Measurements from ENCODE around the gene HRH3. TPM values are rescaled to one million over a fixed set of nuclear protein-coding genes. Genes with fewer than 3 reads are reported as not detected.
A peak's percentile ranks its signal among the peaks of the same experiment; 100 is the strongest.

Gene HRH3
- total RNA-seq, 2 experiments from 2014 or later, result not detected

- POLR2A ChIA-PET, result no interaction called here
- CTCF ChIA-PET, result no interaction called here
- no peaks in the 10 kb centered on the region for H3K27me3 Mint-ChIP-seq
- H3K36me3 Mint-ChIP-seq (ENCODE audit: low read depth), result peaks cover 5% of the 10 kb centered on the region
- H3K4me3 Mint-ChIP-seq, result no peak overlapping the region
- H3K9me3 Mint-ChIP-seq, result no peaks in the 10 kb centered on the region
- no peak overlapping the region for H3K27ac Mint-ChIP-seq
- DNase-seq, result no peak
- peaks cover 12% of the 10 kb centered on the region for H3K4me1 Mint-ChIP-seq
Observed at GRCh38 chr20:62190639-62191411, 29.3 kb downstream of the HRH3 start.

GRCh38 chr20:62186887-62187866 is 32.9 kb downstream of the HRH3 start:
- ChIA-PET POLR2A (no interaction called here), CTCF (interaction anchor here (0.7 to 0.9 kb wide), 2 partner anchors 9 kb away, joined by 3 read pairs; no protein-coding TSS in a partner anchor)
- Mint-ChIP-seq H3K9me3 (no peaks in the 10 kb centered on the region), H3K27ac (no peak overlapping the region), H3K36me3 (ENCODE audit: low read depth) (no peaks in the 10 kb centered on the region), H3K4me3 (no peak overlapping the region), H3K4me1 (peaks cover 32% of the 10 kb centered on the region), H3K27me3 (no peaks in the 10 kb centered on the region)
- DNase-seq, result no peak

- POLR2A ChIA-PET, result no interaction called here
Observed at GRCh38 chr20:62186096-62186426, 34.0 kb downstream of the HRH3 start.

DNA sequence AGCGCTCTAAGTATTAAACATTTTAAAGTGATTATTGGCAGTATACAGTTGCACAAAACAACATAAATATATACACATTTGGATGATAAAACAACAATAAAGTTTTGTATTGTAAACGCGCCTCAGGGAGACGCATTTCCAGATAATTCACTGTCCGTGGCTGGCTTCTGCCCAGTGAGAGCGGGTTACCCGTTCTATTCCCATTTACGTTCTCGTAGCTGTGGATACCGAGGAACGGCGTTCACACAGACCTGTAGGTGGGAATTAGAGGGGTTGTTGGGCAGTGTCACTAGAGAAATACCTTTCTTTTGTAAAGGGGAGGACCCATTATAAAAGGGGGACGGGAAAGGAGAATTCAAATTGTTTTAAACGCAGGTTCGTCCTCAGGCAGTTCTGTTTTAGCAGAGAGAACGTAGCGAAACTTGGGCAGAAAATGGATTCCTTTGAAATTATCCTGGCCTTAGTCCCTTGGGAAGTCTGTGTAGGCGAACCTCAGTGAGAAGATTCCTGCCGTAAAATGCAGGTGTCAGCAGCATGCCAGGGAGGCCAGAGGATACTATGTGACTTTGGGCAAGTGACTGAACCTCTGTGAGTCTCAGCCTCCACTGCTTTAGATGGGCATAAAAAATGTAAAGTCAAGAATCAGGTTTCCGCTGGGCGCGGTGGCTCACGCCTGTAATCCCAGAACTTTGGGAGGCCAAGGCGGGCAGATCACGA is 36.5 kb downstream of the HRH3 start:
- H3K4me1 Mint-ChIP-seq, result peaks cover 39% of the 10 kb centered on the region
- peaks cover 8% of the 10 kb centered on the region for H3K36me3 Mint-ChIP-seq (ENCODE audit: low read depth)
- CTCF ChIA-PET, result no interaction called here
- no peaks in the 10 kb centered on the region for H3K27me3 Mint-ChIP-seq
- H3K27ac Mint-ChIP-seq, result peak overlapping the region; percentile 79
- peak overlapping the region; percentile 92 for H3K4me3 Mint-ChIP-seq
- POLR2A ChIA-PET, result interaction anchor here (0.8 to 2.6 kb wide), 4 partner anchors 41 to 117 kb away, joined by 3 to 21 read pairs (median 8); partner anchors contain the start of genes LSM14B, PSMA7 and SS18L1
- no peak for DNase-seq
- no peaks in the 10 kb centered on the region for H3K9me3 Mint-ChIP-seq

More at GRCh38 chr20:62186096-62186426, 34.0 kb downstream of the HRH3 start:
- Mint-ChIP-seq H3K4me3 (no peak overlapping the region), H3K36me3 (ENCODE audit: low read depth) (peaks cover 5% of the 10 kb centered on the region), H3K27ac (no peak overlapping the region), H3K27me3 (no peaks in the 10 kb centered on the region), H3K4me1 (peaks cover 39% of the 10 kb centered on the region), H3K9me3 (no peaks in the 10 kb centered on the region)
- no peak for DNase-seq
- CTCF ChIA-PET, result interaction anchor here (0.9 kb wide), 1 partner anchor 10 kb away, joined by 3 read pairs; no protein-coding TSS in a partner anchor

DNA sequence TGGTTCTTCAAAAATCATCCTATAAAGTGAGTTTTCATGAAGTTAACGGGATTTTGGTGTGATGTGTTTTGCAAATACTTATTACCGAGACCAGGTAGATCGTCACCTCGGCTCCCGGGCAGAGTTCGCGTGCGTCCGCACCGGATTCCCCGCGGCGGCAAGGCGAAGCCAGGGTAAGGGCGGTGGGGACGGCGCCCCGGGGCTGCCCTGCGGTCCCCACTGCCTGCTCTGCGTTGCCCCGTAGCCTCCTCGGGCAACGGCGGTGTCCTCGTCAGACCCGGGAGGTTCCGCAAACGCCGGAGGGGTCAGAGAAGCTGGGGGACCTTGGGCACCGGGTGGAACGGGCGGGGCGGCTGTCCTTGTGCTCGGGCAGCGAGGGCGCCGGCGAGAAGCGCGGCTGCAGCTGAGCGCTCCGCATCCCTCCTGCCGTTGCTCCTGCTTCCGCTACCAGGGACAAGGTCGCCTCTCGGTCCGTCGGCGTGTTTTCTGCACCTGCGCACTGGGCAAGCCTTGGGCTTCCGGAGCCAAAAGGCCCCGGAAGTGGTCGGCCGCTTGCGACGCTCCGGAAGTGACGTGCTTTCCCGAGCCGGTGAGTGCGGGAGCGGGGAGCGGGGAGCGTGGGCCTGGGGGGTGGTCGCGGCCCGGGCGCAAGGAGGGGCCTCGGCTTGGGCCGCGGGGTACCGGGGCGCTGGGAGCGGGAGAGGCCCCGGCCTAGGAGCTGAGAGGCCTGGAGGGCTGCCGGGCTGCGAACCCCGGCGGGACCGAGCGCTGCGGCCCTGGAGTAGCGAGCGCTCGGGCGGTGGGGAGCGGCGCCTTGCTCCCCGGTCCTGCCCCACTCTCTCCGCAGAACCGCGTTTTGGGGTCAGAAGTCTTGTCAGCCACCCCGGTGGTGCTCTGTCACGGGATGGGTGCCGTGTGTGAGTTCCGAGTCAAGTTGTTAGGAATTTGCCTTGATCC is 37.3 kb downstream of the HRH3 start, which contains the start of gene MTG2:
Gene MTG2 (plus strand): TSS at position 560 of the 957 bp plus-strand sequence. CDS start 10,393 bp downstream, outside the sequence.
- Mint-ChIP-seq H3K4me1 (peaks cover 38% of the 10 kb centered on the region), H3K27ac (peak within 1 kb of the TSS; percentile 88), H3K36me3 (ENCODE audit: low read depth) (peaks cover 8% of the 10 kb centered on the region), H3K27me3 (no peaks in the 10 kb centered on the region), H3K9me3 (no peaks in the 10 kb centered on the region), H3K4me3 (peak within 1 kb of the TSS; percentile 92)
- ChIA-PET CTCF (no interaction called here), POLR2A (interaction anchor here (0.7 to 2.6 kb wide), 5 partner anchors 40 to 116 kb away, joined by 3 to 21 read pairs (median 4); partner anchors contain the start of genes LSM14B, PSMA7 and SS18L1)
- peak; percentile 95 for DNase-seq

DNA sequence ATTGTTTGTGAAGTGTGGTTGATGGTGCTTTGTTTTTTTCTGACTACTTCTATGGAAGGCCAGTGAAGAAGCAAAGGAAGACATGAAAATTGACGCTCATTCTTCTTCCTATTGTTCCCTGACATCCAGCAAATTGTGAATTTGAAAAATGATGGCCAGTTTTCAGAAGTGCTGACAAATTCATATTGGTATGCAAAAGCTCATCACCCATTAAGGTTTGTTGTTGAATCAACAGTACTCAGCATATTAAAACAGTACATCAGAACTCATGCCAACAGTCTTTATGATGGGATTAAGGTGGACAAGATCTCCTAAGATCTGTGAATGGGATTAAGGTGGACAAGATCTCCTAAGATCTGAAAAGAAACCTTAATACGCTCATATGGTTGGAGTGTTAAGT is 38.3 kb downstream of the HRH3 start:
- Mint-ChIP-seq H3K27me3 (no peaks in the 10 kb centered on the region), H3K9me3 (no peaks in the 10 kb centered on the region), H3K4me1 (peaks cover 31% of the 10 kb centered on the region), H3K4me3 (peak overlapping the region; percentile 92), H3K36me3 (ENCODE audit: low read depth) (peaks cover 8% of the 10 kb centered on the region), H3K27ac (peak overlapping the region; percentile 88)
- POLR2A ChIA-PET, result interaction anchor here (0.8 to 2.6 kb wide), 3 partner anchors 39 to 119 kb away, joined by 3 to 21 read pairs (median 12); partner anchors contain the start of genes PSMA7 and SS18L1
- CTCF ChIA-PET, result no interaction called here
- no peak for DNase-seq

DNA sequence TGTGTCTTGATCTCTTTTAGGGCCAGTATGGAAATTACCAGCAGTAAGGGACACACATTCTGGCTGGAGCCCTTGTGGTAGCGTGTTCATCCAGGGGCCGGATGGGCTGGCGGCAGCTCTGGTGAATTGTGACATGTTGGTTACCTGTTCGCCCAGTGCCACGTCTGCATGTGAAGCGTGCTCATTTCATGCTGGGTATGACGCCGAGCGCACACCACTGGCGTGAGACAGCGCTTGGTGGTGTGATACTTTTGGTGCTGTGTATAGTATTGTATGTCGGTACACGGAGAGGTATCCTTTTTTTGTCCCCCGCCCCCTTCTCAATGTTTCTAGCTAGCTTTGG is 40.9 kb downstream of the HRH3 start:
- H3K27me3 Mint-ChIP-seq, result no peaks in the 10 kb centered on the region
- DNase-seq, result no peak
- ChIA-PET CTCF (no interaction called here), POLR2A (no interaction called here)
- no peak overlapping the region for H3K27ac Mint-ChIP-seq
- H3K4me3 Mint-ChIP-seq, result no peak overlapping the region
- H3K9me3 Mint-ChIP-seq, result no peaks in the 10 kb centered on the region
- H3K4me1 Mint-ChIP-seq, result peaks cover 17% of the 10 kb centered on the region
- H3K36me3 Mint-ChIP-seq (ENCODE audit: low read depth), result peaks cover 9% of the 10 kb centered on the region

- DNase-seq, result no peak
- no peak overlapping the region for H3K4me3 Mint-ChIP-seq
- no peaks in the 10 kb centered on the region for H3K27me3 Mint-ChIP-seq
- POLR2A ChIA-PET, result no interaction called here
- CTCF ChIA-PET, result interaction anchor here (0.6 kb wide), 1 partner anchor 9 kb away, joined by 3 read pairs; no protein-coding TSS in a partner anchor
- peaks cover 12% of the 10 kb centered on the region for H3K4me1 Mint-ChIP-seq
- H3K9me3 Mint-ChIP-seq, result no peaks in the 10 kb centered on the region
- no peak overlapping the region for H3K27ac Mint-ChIP-seq
- H3K36me3 Mint-ChIP-seq (ENCODE audit: low read depth), result peaks cover 10% of the 10 kb centered on the region
Observed at GRCh38 chr20:62178316-62179161, 41.5 kb downstream of the HRH3 start.

DNA sequence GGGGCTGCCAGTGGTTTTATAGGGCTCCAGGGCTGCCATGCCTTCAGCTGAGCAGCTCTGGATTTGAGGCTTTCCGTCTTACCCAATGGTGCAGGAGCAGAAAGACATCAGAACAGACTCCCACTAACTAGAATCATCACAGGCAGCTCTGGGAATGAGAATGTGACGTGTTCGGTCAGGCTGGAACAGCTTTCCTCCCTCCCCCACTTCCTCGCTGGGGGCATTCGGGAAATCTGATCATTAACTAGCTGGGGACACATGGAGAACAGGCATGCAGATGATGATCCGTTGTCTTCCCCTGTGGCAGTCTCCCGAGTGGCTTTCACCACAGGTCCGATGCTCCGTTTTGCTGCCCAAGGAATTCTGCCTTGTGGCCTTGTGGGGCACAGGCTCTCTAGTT is 42.8 kb downstream of the HRH3 start:
- Mint-ChIP-seq H3K4me3 (no peak overlapping the region), H3K4me1 (peaks cover 8% of the 10 kb centered on the region), H3K27me3 (no peaks in the 10 kb centered on the region), H3K27ac (no peak overlapping the region), H3K9me3 (no peaks in the 10 kb centered on the region), H3K36me3 (ENCODE audit: low read depth) (peaks cover 10% of the 10 kb centered on the region)
- ChIA-PET CTCF (no interaction called here), POLR2A (no interaction called here)
- no peak for DNase-seq

DNA sequence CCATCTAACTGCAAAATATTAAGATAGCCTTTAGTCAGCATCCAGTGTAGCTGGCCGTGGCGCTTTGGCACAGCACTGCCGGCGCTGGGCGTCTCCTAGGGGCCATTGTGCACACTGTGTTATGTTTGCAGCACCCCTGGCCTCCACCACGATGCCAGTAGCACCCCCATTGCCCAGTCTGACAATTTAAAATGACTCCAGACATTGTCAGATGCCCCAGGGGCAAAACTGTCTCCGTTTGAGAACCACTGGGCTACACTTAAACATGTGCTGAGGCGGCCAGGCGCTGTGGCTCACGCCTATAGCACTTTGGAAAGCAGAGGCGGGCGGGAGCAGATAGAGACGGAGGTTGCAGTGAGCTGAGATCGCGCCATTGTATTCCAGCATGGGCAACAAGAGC is 43.2 kb downstream of the HRH3 start:
- Mint-ChIP-seq H3K27ac (no peak overlapping the region), H3K9me3 (no peaks in the 10 kb centered on the region)

GRCh38 chr20:62175711-62176110 is 44.4 kb downstream of the HRH3 start:
- no peaks in the 10 kb centered on the region for H3K9me3 Mint-ChIP-seq
- no peaks in the 10 kb centered on the region for H3K27me3 Mint-ChIP-seq
- POLR2A ChIA-PET, result no interaction called here
- DNase-seq, result no peak
- H3K4me3 Mint-ChIP-seq, result no peak overlapping the region
- peaks cover 5% of the 10 kb centered on the region for H3K36me3 Mint-ChIP-seq (ENCODE audit: low read depth)
- no peak overlapping the region for H3K27ac Mint-ChIP-seq
- CTCF ChIA-PET, result no interaction called here
- H3K4me1 Mint-ChIP-seq, result no peaks in the 10 kb centered on the region

More for the DNA sequence above, 43.2 kb downstream of the HRH3 start:
- ChIA-PET POLR2A (no interaction called here), CTCF (no interaction called here)
- H3K4me3 Mint-ChIP-seq, result no peak overlapping the region
- no peak for DNase-seq
- H3K36me3 Mint-ChIP-seq (ENCODE audit: low read depth), result peaks cover 8% of the 10 kb centered on the region
- peaks cover 3% of the 10 kb centered on the region for H3K4me1 Mint-ChIP-seq
- H3K27me3 Mint-ChIP-seq, result no peaks in the 10 kb centered on the region
